RWPE1 (cell line): ENCODE measurements around the gene TEX2.

ENCODE experiments used
- CTCF ChIA-PET: fragments of 350-600 bp; sonication (Branson Sonifier 250); formaldehyde crosslinking; extraction: SDS; loops from one replicate; lab custom pipeline; 2021; lab: Yijun Ruan, JAX
- POLR2A ChIA-PET: fragments of 400-600 bp; formaldehyde crosslinking; extraction: SDS; loops from one replicate; lab custom pipeline; 2020; ENCODE audit warnings: antibody characterized with exemption; ENCODE audit not compliant: low non-redundant PET; lab: Yijun Ruan, JAX
- DNase-seq: peaks from one replicate; pipeline ENCODE4 v3.0.0; 2012; ENCODE audit warnings: low spot score
- H3K27ac ChIP-seq: fragments of 450-650 bp; 2 replicates; pipeline ENCODE4 v1.5.1; 2017
- TF ChIP-seq, protein P1 (sequence below): fragments of 450-650 bp; conservative IDR thresholded peaks from 2 replicates; pipeline ENCODE4 v1.5.1; 2017; ENCODE audit warnings: low read depth, mild to moderate bottlenecking

The TEX2 gene

GRCh38 chr17:64134216-64134970 is 128.7 kb downstream of the TEX2 start:
- TF ChIP-seq, protein P1, sequence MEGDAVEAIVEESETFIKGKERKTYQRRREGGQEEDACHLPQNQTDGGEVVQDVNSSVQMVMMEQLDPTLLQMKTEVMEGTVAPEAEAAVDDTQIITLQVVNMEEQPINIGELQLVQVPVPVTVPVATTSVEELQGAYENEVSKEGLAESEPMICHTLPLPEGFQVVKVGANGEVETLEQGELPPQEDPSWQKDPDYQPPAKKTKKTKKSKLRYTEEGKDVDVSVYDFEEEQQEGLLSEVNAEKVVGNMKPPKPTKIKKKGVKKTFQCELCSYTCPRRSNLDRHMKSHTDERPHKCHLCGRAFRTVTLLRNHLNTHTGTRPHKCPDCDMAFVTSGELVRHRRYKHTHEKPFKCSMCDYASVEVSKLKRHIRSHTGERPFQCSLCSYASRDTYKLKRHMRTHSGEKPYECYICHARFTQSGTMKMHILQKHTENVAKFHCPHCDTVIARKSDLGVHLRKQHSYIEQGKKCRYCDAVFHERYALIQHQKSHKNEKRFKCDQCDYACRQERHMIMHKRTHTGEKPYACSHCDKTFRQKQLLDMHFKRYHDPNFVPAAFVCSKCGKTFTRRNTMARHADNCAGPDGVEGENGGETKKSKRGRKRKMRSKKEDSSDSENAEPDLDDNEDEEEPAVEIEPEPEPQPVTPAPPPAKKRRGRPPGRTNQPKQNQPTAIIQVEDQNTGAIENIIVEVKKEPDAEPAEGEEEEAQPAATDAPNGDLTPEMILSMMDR = no peak
- no peak for DNase-seq
- no peak overlapping the region for H3K27ac ChIP-seq
- POLR2A ChIA-PET = interaction anchor here (0.5 kb wide), 1 partner anchor 11 kb away, joined by 3 read pairs; no protein-coding TSS in a partner anchor
- CTCF ChIA-PET = interaction anchor here (0.5 to 6.6 kb wide), 19 partner anchors 10 to 222 kb away, joined by 3 to 103 read pairs (median 4); no protein-coding TSS in a partner anchor

DNA sequence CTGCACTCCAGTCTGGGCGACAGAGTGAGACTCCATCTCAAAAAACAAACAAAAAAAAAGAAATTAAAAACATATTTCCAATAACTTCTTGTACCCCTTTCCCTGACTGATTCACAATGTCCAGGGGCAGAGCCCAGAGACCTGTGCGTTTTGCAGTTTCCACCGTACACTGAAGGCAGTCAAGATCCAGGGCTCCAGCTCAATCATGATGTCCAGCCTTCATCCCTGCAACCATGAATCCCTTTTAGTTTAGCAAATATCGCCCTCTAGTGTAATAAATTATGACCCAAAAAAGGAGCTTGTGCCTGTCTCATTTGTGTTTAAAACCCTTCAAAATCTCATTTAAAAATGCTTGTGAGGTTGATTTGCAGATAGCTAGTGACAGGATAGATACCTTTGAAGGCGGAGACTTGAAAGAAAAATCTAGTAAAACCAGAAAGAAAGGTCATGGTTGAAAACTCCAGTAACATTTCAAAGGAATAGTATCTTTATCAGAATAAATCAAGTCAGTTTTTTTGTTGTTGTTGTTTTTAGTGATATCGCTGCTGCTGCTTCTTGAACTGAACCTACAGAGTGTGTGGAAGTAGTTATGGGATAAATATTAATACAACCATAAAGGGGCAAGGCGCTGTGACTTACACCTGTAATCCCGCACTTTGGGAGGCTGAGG is 129.4 kb downstream of the TEX2 start:
- TF ChIP-seq, protein P1 = peak; percentile 77
- peak; percentile 62 for DNase-seq
- CTCF ChIA-PET = interaction anchor here (0.5 to 6.6 kb wide), 21 partner anchors 11 to 326 kb away, joined by 3 to 103 read pairs (median 4); no protein-coding TSS in a partner anchor

GRCh38 chr17:64131606-64132270 is 131.3 kb downstream of the TEX2 start:
- CTCF ChIA-PET = interaction anchor here (3.0 to 6.6 kb wide), 2 partner anchors 13 to 104 kb away, joined by 13 to 103 read pairs; no protein-coding TSS in a partner anchor
- TF ChIP-seq, protein P1 = no peak
- POLR2A ChIA-PET = interaction anchor here (0.6 to 1.8 kb wide), 2 partner anchors 14 to 150 kb away, joined by 3 to 6 read pairs; no protein-coding TSS in a partner anchor

More for the DNA sequence above, 129.4 kb downstream of the TEX2 start:
- no peak overlapping the region for H3K27ac ChIP-seq
- POLR2A ChIA-PET = interaction anchor here (0.5 kb wide), 1 partner anchor 11 kb away, joined by 3 read pairs; no protein-coding TSS in a partner anchor

GRCh38 chr17:64130559-64131001 is 132.5 kb downstream of the TEX2 start:
- no peak for DNase-seq
- ChIA-PET POLR2A (interaction anchor here (0.5 to 1.8 kb wide), 2 partner anchors 15 to 171 kb away, joined by 4 to 6 read pairs; no protein-coding TSS in a partner anchor), CTCF (interaction anchor here (0.7 to 6.6 kb wide), 4 partner anchors 15 to 286 kb away, joined by 3 to 103 read pairs (median 4); no protein-coding TSS in a partner anchor)
- peak overlapping the region; percentile 82 for H3K27ac ChIP-seq
- TF ChIP-seq, protein P1 = no peak

More at GRCh38 chr17:64131606-64132270, 131.3 kb downstream of the TEX2 start:
- DNase-seq = no peak
- H3K27ac ChIP-seq = no peak overlapping the region

GRCh38 chr17:64129765-64130558 is 133.1 kb downstream of the TEX2 start, which contains the start of gene ERN1:
Gene ERN1 (minus strand): TSS chr17:64130144. CDS start chr17:64130029, 115 bp downstream.
- ChIA-PET POLR2A (interaction anchor here (1.8 kb wide), 1 partner anchor 15 kb away, joined by 6 read pairs; no protein-coding TSS in a partner anchor), CTCF (interaction anchor here (0.6 to 6.6 kb wide), 5 partner anchors 14 to 211 kb away, joined by 3 to 103 read pairs (median 4); no protein-coding TSS in a partner anchor)
- TF ChIP-seq, protein P1 = no peak
- peak; percentile 90 for DNase-seq
- peak within 1 kb of the TSS; percentile 82 for H3K27ac ChIP-seq
